Measurements from ENCODE around the gene GBP3. TPM values are rescaled to one million over a fixed set of nuclear protein-coding genes. Genes with fewer than 3 reads are reported as not detected.

Gene GBP3
- total RNA-seq, 1 experiment from 2014 or later = 0.48 TPM

DNA sequence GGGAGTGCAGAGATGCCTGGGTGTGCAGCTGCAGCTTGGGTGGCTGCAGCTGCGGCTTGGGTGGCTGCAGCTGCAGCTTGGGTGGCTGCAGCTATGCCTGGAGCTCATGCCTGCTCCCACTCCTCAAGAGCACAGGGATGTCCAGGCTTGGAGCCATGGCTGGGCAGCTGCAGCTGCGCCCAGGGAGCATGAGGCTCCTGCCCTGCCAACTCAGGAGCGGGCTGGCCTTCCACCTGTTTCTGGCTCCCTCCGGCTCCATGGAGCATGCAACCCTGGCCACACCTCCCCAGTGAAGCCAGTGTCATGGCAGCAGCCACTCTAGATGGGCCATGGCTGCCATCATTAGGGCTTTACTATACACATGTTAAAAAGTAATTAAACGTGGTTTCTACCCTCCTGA is 21.3 kb upstream of the GBP3 start:
- Mint-ChIP-seq H3K9me3 (ENCODE audit: unreplicated experiment) (peaks cover 23% of the 10 kb centered on the region), H3K27me3 (ENCODE audit: insufficient read depth, unreplicated experiment) (no peaks in the 10 kb centered on the region)

DNA sequence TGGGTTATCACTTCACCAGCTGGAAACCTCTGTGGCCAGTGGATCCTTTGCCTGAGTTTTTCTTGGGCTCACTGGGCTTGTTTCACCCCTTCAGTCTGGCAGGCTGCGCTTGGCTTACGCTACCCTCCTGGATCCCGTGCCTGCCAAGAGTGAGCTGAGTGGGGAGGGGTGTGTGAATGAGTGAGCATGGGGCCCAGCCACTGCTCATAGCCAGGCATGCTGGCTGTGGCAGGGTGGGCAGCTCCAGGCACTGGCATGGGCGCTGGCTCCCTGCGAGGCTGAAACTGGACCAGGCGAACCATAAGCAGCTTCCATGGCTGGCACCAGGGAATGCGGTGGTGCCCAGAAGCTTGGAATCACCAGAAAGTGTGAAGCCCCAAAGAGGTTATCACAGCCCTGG is 19.8 kb upstream of the GBP3 start:
- Histone ChIP-seq H3K36me3 (ENCODE audit: control insufficient read depth, insufficient read depth, low read length) (no peaks in the 10 kb centered on the region), H3K4me1 (peaks cover 9% of the 10 kb centered on the region; the same call in 1 of the 2 replicates), H3K27me3 (replicated peaks; ENCODE audit: control insufficient read depth, insufficient read depth, low read length) (no peaks in the 10 kb centered on the region), H3K4me3 (ENCODE audit: low read depth, low read length) (no peak overlapping the region), H3K9me3 (no peaks in the 10 kb centered on the region; the same call in 1 of the 2 replicates)
- no TSS peak for BruUV-seq (replicated peaks)
- TF ChIP-seq, protein P1, sequence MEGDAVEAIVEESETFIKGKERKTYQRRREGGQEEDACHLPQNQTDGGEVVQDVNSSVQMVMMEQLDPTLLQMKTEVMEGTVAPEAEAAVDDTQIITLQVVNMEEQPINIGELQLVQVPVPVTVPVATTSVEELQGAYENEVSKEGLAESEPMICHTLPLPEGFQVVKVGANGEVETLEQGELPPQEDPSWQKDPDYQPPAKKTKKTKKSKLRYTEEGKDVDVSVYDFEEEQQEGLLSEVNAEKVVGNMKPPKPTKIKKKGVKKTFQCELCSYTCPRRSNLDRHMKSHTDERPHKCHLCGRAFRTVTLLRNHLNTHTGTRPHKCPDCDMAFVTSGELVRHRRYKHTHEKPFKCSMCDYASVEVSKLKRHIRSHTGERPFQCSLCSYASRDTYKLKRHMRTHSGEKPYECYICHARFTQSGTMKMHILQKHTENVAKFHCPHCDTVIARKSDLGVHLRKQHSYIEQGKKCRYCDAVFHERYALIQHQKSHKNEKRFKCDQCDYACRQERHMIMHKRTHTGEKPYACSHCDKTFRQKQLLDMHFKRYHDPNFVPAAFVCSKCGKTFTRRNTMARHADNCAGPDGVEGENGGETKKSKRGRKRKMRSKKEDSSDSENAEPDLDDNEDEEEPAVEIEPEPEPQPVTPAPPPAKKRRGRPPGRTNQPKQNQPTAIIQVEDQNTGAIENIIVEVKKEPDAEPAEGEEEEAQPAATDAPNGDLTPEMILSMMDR (IDR thresholded peaks at IDR 0.05; ENCODE audit: insufficient read depth in 1 of 2, low read depth in 1 of 2, low read length in 1 of 2, severe bottlenecking in 1 of 2, unreplicated experiment in 1 of 2) = no peak
- Mint-ChIP-seq H3K27me3 (ENCODE audit: insufficient read depth, unreplicated experiment) (no peaks in the 10 kb centered on the region), H3K9me3 (ENCODE audit: unreplicated experiment) (peaks cover 27% of the 10 kb centered on the region), H3K4me1 (ENCODE audit: low read depth, unreplicated experiment) (no peaks in the 10 kb centered on the region), H3K36me3 (ENCODE audit: insufficient read depth, unreplicated experiment) (no peaks in the 10 kb centered on the region), H3K27ac (ENCODE audit: unreplicated experiment) (no peak overlapping the region), H3K4me3 (ENCODE audit: unreplicated experiment) (no peak overlapping the region)
- ChIA-PET CTCF (no interaction called here), POLR2A (no interaction called here)
- intact Hi-C loops (cut with micrococcal nuclease; ENCODE audit: unreplicated experiment) = no loop called here
- DNase-seq = no peak

More for the DNA sequence above, 21.3 kb upstream of the GBP3 start:
- no peak overlapping the region for H3K4me3 ChIP-seq (ENCODE audit: low read depth, low read length)
- no peak for DNase-seq
- peaks cover 9% of the 10 kb centered on the region; the same call in 1 of the 2 replicates for H3K4me1 ChIP-seq
- Mint-ChIP-seq H3K27ac (ENCODE audit: unreplicated experiment) (no peak overlapping the region), H3K36me3 (ENCODE audit: insufficient read depth, unreplicated experiment) (no peaks in the 10 kb centered on the region), H3K4me3 (ENCODE audit: unreplicated experiment) (no peak overlapping the region), H3K4me1 (ENCODE audit: low read depth, unreplicated experiment) (no peaks in the 10 kb centered on the region)
- H3K9me3 ChIP-seq = no peaks in the 10 kb centered on the region; the same call in 1 of the 2 replicates
- TF ChIP-seq, protein P1 (IDR thresholded peaks at IDR 0.05; ENCODE audit: insufficient read depth in 1 of 2, low read depth in 1 of 2, low read length in 1 of 2, severe bottlenecking in 1 of 2, unreplicated experiment in 1 of 2) = no peak
- ChIA-PET POLR2A (no interaction called here), CTCF (no interaction called here)
- intact Hi-C loops (cut with micrococcal nuclease; ENCODE audit: unreplicated experiment) = loop anchor here (2.0 kb wide), 1 partner anchor 21 kb away; the partner anchor contains the start of gene GBP3
- no peaks in the 10 kb centered on the region for H3K36me3 ChIP-seq (ENCODE audit: control insufficient read depth, insufficient read depth, low read length)
- no peaks in the 10 kb centered on the region for H3K27me3 ChIP-seq (replicated peaks; ENCODE audit: control insufficient read depth, insufficient read depth, low read length)
- no TSS peak for BruUV-seq (replicated peaks)

DNA sequence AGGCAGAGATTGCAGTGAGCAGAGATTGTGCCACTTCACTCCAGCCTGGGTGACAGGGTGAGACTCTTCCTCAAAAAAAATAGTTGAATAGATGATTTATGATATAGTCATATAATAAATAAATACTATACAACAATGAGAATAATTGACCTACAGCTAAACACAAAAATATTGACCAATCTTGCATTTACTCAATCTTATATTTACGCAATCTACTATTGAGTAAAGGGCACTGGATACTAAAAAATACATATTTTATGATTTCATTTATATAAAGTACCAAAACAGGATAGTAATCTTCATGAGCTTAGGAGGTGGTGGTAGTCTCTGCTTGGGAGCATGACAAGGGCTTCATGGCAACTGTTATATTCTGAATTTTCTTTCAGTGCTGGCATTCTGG is 19.1 kb upstream of the GBP3 start:
- no peak overlapping the region for H3K27ac Mint-ChIP-seq (ENCODE audit: unreplicated experiment)
- BruUV-seq (replicated peaks) = no TSS peak
- H3K36me3 ChIP-seq (ENCODE audit: control insufficient read depth, insufficient read depth, low read length) = no peaks in the 10 kb centered on the region
- no peaks in the 10 kb centered on the region for H3K27me3 Mint-ChIP-seq (ENCODE audit: insufficient read depth, unreplicated experiment)
- H3K9me3 Mint-ChIP-seq (ENCODE audit: unreplicated experiment) = peaks cover 27% of the 10 kb centered on the region
- no peaks in the 10 kb centered on the region for H3K4me1 Mint-ChIP-seq (ENCODE audit: low read depth, unreplicated experiment)
- intact Hi-C loops (cut with micrococcal nuclease; ENCODE audit: unreplicated experiment) = no loop called here
- POLR2A ChIA-PET = no interaction called here
- TF ChIP-seq, protein P1 (IDR thresholded peaks at IDR 0.05; ENCODE audit: insufficient read depth in 1 of 2, low read depth in 1 of 2, low read length in 1 of 2, severe bottlenecking in 1 of 2, unreplicated experiment in 1 of 2) = no peak
- H3K4me3 ChIP-seq (ENCODE audit: low read depth, low read length) = no peak overlapping the region
- no peak for DNase-seq
- peaks cover 9% of the 10 kb centered on the region; the same call in 1 of the 2 replicates for H3K4me1 ChIP-seq
- no peaks in the 10 kb centered on the region; the same call in 1 of the 2 replicates for H3K9me3 ChIP-seq
- no peaks in the 10 kb centered on the region for H3K36me3 Mint-ChIP-seq (ENCODE audit: insufficient read depth, unreplicated experiment)
- CTCF ChIA-PET = no interaction called here
- no peaks in the 10 kb centered on the region for H3K27me3 ChIP-seq (replicated peaks; ENCODE audit: control insufficient read depth, insufficient read depth, low read length)
- no peak overlapping the region for H3K4me3 Mint-ChIP-seq (ENCODE audit: unreplicated experiment)
